ENCODE data around the gene ITPKB. TPM values are rescaled to one million over a fixed set of nuclear protein-coding genes. Genes with fewer than 3 reads are reported as not detected.

ITPKB gene
- total RNA-seq, 1 donor from 2014 or later: 1.6 TPM

DNA sequence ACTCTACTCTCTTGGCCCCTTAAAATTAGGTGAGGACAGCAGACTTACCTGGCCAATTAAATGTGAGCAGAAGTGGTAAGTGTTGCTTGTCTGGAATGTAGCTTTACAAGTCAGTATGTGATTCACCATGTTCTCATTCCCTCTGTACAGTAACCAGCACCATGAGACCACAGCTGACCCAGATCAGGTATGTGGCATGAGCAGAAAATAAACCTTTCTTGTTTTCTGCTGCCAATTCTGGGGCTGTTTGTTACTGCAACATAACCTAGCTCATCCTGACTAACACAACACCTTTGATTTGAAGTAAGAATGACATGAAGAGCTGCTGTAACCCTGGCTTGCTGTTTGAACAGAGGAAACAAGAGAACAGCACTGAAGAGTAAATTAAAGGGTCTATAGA lies 24.9 kb downstream of the ITPKB start:
- no peaks in the 10 kb centered on the region for H3K4me1 ChIP-seq
- peaks cover 2% of the 10 kb centered on the region for H3K9me3 Mint-ChIP-seq
- H3K27ac Mint-ChIP-seq: no peak overlapping the region
- no peak overlapping the region for H3K4me3 Mint-ChIP-seq
- H3K36me3 ChIP-seq: no peaks in the 10 kb centered on the region
- H3K9ac ChIP-seq: no peak overlapping the region
- TF ChIP-seq EZH2phosphoT487 (IDR thresholded peaks at IDR 0.05) (no peak), EZH2 (IDR thresholded peaks at IDR 0.05) (no peak)
- TF ChIP-seq, protein P1, sequence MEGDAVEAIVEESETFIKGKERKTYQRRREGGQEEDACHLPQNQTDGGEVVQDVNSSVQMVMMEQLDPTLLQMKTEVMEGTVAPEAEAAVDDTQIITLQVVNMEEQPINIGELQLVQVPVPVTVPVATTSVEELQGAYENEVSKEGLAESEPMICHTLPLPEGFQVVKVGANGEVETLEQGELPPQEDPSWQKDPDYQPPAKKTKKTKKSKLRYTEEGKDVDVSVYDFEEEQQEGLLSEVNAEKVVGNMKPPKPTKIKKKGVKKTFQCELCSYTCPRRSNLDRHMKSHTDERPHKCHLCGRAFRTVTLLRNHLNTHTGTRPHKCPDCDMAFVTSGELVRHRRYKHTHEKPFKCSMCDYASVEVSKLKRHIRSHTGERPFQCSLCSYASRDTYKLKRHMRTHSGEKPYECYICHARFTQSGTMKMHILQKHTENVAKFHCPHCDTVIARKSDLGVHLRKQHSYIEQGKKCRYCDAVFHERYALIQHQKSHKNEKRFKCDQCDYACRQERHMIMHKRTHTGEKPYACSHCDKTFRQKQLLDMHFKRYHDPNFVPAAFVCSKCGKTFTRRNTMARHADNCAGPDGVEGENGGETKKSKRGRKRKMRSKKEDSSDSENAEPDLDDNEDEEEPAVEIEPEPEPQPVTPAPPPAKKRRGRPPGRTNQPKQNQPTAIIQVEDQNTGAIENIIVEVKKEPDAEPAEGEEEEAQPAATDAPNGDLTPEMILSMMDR (IDR thresholded peaks at IDR 0.05): no peak
- no peaks in the 10 kb centered on the region for H3K9me3 ChIP-seq (ENCODE audit: low read depth)
- no peaks in the 10 kb centered on the region for H3K79me2 ChIP-seq (ENCODE audit: low read depth)
- no peak overlapping the region for H3K27ac ChIP-seq
- H3K4me3 ChIP-seq: no peak overlapping the region
- H3K4me1 Mint-ChIP-seq: peaks cover 25% of the 10 kb centered on the region
- H3K36me3 Mint-ChIP-seq: peaks cover 9% of the 10 kb centered on the region
- no peak overlapping the region for H3K4me2 ChIP-seq
- H3K27me3 ChIP-seq: no peaks in the 10 kb centered on the region
- no peaks in the 10 kb centered on the region for H3F3A ChIP-seq (ENCODE audit: low read depth)
- H2AFZ ChIP-seq (replicated peaks): no peak overlapping the region
- peaks cover 4% of the 10 kb centered on the region for H3K27me3 Mint-ChIP-seq (ENCODE audit: insufficient read depth, low read depth)
- no peaks in the 10 kb centered on the region for H4K20me1 ChIP-seq (ENCODE audit: low read depth)
- DNase-seq (ENCODE audit: low spot score): no peak

DNA sequence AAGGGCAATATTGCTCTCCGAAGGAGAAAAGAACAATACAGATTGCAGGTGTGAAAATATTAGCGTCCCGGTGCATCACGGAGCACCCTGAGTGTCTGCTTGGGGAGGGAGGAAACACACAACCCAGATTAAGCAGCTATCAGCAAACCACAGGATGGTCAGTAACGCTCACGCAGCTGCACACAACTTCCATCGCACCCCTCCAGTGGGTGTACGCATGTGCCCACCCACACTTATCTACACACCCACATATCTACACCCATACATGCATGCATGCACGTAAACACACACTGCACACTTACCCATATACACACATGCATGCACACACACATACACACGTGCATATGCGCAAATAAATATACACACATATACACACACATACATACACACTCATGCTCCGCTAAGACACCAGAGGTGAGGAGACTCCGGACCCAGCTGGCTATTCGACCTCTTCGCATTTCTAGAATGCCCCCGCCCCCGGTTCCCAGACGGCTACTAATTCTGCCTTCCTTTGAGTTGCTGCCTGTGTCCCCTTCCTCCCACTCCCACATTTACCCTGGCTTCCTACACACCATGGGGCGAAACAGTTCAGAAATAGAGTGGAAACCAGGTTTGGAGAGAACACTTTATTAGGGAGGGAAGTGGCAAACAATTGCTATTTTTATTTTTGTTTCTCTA lies 26.2 kb downstream of the ITPKB start:
- H3K9ac ChIP-seq: no peak overlapping the region
- no peak for DNase-seq (ENCODE audit: low spot score)
- H3K4me2 ChIP-seq: no peak overlapping the region
- no peaks in the 10 kb centered on the region for H3K27me3 ChIP-seq
- H3K36me3 ChIP-seq: no peaks in the 10 kb centered on the region
- H3K79me2 ChIP-seq (ENCODE audit: low read depth): no peaks in the 10 kb centered on the region
- Mint-ChIP-seq H3K27ac (peak overlapping the region; percentile 92), H3K36me3 (peaks cover 9% of the 10 kb centered on the region), H3K4me3 (no peak overlapping the region), H3K4me1 (peaks cover 31% of the 10 kb centered on the region), H3K9me3 (peaks cover 2% of the 10 kb centered on the region), H3K27me3 (ENCODE audit: insufficient read depth, low read depth) (peaks cover 4% of the 10 kb centered on the region)
- no peak overlapping the region for H3K4me3 ChIP-seq
- H3K4me1 ChIP-seq: peaks cover 9% of the 10 kb centered on the region
- H2AFZ ChIP-seq (replicated peaks): no peak overlapping the region
- no peaks in the 10 kb centered on the region for H3F3A ChIP-seq (ENCODE audit: low read depth)
- no peaks in the 10 kb centered on the region for H4K20me1 ChIP-seq (ENCODE audit: low read depth)
- TF ChIP-seq EZH2phosphoT487 (IDR thresholded peaks at IDR 0.05): no peak
- no peak overlapping the region for H3K27ac ChIP-seq
- H3K9me3 ChIP-seq (ENCODE audit: low read depth): no peaks in the 10 kb centered on the region

DNA sequence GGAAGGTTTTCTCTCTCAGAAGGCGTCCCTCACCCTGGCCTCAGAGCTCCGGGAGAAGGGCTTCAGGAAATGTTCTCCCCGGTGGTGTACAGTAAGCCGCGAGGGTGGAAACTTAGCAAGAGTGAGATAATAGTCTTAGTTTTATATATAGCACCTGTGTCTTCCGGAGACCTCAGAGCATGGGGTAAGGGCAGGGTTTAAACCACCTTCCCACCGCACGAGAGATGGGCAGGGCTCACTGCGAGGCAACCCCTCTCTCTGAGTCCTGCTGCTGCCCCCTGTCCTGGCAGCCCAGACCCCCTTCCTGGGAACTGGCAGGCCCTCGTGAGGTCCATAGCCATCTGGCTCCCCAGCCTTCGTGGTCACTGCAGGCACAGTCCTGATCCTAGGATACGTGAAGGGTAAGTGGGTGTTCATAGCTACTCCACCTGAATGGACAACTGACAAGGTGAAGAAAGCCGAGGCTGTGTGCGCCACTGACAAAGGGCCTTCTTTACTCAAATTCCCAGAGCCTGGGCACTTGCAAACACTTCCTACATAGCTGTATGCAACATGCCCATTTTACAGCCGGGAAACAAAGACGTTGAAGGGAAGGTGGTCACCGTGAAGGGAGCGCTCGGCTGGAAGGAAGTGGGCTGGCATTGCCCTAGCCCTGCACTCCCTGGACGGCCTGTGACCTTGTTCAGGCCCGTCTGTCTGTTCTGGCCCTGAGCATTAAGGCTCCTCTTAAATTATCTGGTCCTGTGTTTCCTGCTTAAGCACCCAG lies 26.9 kb downstream of the ITPKB start:
- Histone ChIP-seq H3K4me2 (no peak overlapping the region), H3K4me3 (no peak overlapping the region), H3K27ac (no peak overlapping the region), H4K20me1 (ENCODE audit: low read depth) (no peaks in the 10 kb centered on the region), H3F3A (ENCODE audit: low read depth) (no peaks in the 10 kb centered on the region), H3K4me1 (peaks cover 9% of the 10 kb centered on the region), H3K9ac (no peak overlapping the region), H2AFZ (replicated peaks) (no peak overlapping the region), H3K36me3 (no peaks in the 10 kb centered on the region), H3K79me2 (ENCODE audit: low read depth) (no peaks in the 10 kb centered on the region), H3K27me3 (no peaks in the 10 kb centered on the region), H3K9me3 (ENCODE audit: low read depth) (no peaks in the 10 kb centered on the region)
- DNase-seq (ENCODE audit: low spot score): no peak
- TF ChIP-seq EZH2phosphoT487 (IDR thresholded peaks at IDR 0.05): no peak
- TF ChIP-seq, protein P1 (IDR thresholded peaks at IDR 0.05): no peak
- TF ChIP-seq EZH2 (IDR thresholded peaks at IDR 0.05): no peak
- Mint-ChIP-seq H3K36me3 (peaks cover 15% of the 10 kb centered on the region), H3K27ac (no peak overlapping the region), H3K4me1 (peaks cover 31% of the 10 kb centered on the region), H3K4me3 (no peak overlapping the region), H3K27me3 (ENCODE audit: insufficient read depth, low read depth) (peaks cover 4% of the 10 kb centered on the region), H3K9me3 (peaks cover 2% of the 10 kb centered on the region)

DNA sequence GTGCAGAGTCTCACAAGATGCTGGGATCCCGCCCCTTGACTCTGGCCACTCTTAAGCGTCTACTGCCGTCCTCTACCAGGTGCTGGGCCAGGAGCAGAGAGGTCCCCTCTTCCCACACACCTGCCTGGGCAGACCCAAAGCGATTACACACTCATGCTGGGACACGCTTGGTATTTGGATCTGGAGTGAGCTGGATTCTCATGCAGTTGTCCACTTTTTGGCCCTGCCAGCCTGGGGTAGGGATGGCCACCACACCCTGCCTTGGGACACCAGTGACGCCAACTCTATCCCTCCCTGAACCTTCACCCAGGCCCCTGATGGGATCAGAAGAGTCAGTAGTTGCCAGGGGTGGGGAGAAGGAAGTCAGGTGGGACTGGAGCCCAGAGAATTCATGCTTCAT lies 28.6 kb downstream of the ITPKB start:
- H3K9me3 ChIP-seq (ENCODE audit: low read depth): no peaks in the 10 kb centered on the region

More for the DNA sequence above, 28.6 kb downstream of the ITPKB start:
- H4K20me1 ChIP-seq (ENCODE audit: low read depth): no peaks in the 10 kb centered on the region
- Mint-ChIP-seq H3K9me3 (peaks cover 2% of the 10 kb centered on the region), H3K27ac (no peak overlapping the region), H3K36me3 (peaks cover 17% of the 10 kb centered on the region), H3K27me3 (ENCODE audit: insufficient read depth, low read depth) (peaks cover 6% of the 10 kb centered on the region), H3K4me3 (no peak overlapping the region), H3K4me1 (peaks cover 31% of the 10 kb centered on the region)
- no peak overlapping the region for H3K27ac ChIP-seq
- H3F3A ChIP-seq (ENCODE audit: low read depth): no peaks in the 10 kb centered on the region
- no peaks in the 10 kb centered on the region for H3K79me2 ChIP-seq (ENCODE audit: low read depth)
- H3K27me3 ChIP-seq: no peaks in the 10 kb centered on the region
- H2AFZ ChIP-seq (replicated peaks): no peak overlapping the region
- no peaks in the 10 kb centered on the region for H3K36me3 ChIP-seq
- no peak for DNase-seq (ENCODE audit: low spot score)
- no peak overlapping the region for H3K4me2 ChIP-seq
- TF ChIP-seq EZH2phosphoT487 (IDR thresholded peaks at IDR 0.05) (no peak), EZH2 (IDR thresholded peaks at IDR 0.05) (no peak)
- TF ChIP-seq, protein P1 (IDR thresholded peaks at IDR 0.05): no peak
- no peak overlapping the region for H3K9ac ChIP-seq
- no peak overlapping the region for H3K4me3 ChIP-seq
- peaks cover 9% of the 10 kb centered on the region for H3K4me1 ChIP-seq
